NB4 (cell line): ENCODE data around the gene PLAGL2.

Experiments
- POLR2A ChIP-seq: IDR thresholded peaks from 2 replicates; pipeline ENCODE4 v1.6.1; 2011; ENCODE audit warnings: mild to moderate bottlenecking; ENCODE audit not compliant: insufficient read length; ENCODE audit errors: extremely low read depth
- TF ChIP-seq, protein P1 (sequence below): IDR thresholded peaks from one replicate; pipeline ENCODE4 v1.5.1; 2012; ENCODE audit warnings: low read depth, low read length
- TF ChIP-seq, protein P2 (sequence below): IDR thresholded peaks from 2 replicates; pipeline ENCODE4 v1.6.1; 2011; ENCODE audit warnings: low read depth, low read length

DNA sequence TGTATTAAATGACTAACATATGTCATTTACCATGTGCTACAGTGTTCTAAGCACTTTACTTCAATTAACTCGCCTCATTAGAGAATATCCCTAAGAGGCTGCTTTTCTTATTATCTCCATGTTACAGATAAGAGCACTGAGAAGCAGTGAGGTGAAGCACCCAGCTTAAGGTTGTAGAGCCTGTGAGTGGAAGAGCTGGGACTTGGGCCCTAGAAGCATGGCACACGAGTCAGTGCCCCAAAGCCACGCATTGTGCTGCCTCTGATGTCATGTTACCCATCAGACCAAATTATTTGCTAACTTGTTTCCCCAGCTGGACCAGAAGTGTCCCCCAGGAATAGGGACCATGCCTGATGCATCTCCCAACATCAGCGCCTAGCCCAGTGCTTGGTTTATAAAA lies 34.3 kb upstream of the PLAGL2 start:
- TF ChIP-seq, protein P1, sequence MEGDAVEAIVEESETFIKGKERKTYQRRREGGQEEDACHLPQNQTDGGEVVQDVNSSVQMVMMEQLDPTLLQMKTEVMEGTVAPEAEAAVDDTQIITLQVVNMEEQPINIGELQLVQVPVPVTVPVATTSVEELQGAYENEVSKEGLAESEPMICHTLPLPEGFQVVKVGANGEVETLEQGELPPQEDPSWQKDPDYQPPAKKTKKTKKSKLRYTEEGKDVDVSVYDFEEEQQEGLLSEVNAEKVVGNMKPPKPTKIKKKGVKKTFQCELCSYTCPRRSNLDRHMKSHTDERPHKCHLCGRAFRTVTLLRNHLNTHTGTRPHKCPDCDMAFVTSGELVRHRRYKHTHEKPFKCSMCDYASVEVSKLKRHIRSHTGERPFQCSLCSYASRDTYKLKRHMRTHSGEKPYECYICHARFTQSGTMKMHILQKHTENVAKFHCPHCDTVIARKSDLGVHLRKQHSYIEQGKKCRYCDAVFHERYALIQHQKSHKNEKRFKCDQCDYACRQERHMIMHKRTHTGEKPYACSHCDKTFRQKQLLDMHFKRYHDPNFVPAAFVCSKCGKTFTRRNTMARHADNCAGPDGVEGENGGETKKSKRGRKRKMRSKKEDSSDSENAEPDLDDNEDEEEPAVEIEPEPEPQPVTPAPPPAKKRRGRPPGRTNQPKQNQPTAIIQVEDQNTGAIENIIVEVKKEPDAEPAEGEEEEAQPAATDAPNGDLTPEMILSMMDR = no peak
- TF ChIP-seq POLR2A = no peak
- TF ChIP-seq, protein P2, sequence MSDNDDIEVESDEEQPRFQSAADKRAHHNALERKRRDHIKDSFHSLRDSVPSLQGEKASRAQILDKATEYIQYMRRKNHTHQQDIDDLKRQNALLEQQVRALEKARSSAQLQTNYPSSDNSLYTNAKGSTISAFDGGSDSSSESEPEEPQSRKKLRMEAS = no peak
